Aorta (tissue), 5 donors: ENCODE measurements around the gene XPR1. TPM values are rescaled to one million over a fixed set of nuclear protein-coding genes. Genes with fewer than 3 reads are reported as not detected.

Source experiments
- ATAC-seq: fragments of 200-7000 bp; cut with Tn5 transposase; one replicate; pipeline ENCODE4 v1.9.1; 2022; ENCODE audit warnings: moderate library complexity; ENCODE audit not compliant: low FRiP score
- DNase-seq, 2 donors: peaks; one replicate each; pipeline ENCODE4 v3.0.0-alpha.2; 2020
- H3K27ac ChIP-seq, 2 donors: one replicate each; pipeline ENCODE4 v1.5.1; 2013; ENCODE audit warnings: low read length in 2 of 2, mild to moderate bottlenecking in 2 of 2, moderate library complexity in 2 of 2, control low read depth in 1 of 2, inconsistent platforms in 1 of 2, low read depth in 1 of 2
- H3K27me3 ChIP-seq, 2 donors: one replicate each; pipeline ENCODE4 v1.6.1; 2013; ENCODE audit warnings: control low read depth in 1 of 2, low read length in 1 of 2, mild to moderate bottlenecking in 1 of 2, moderate library complexity in 1 of 2; ENCODE audit not compliant: insufficient read depth in 2 of 2, control insufficient read depth in 1 of 2
- H3K36me3 ChIP-seq, 2 donors: one replicate each; pipeline ENCODE4 v1.6.1; 2013; ENCODE audit warnings: control low read depth in 1 of 2, low read length in 1 of 2, mild to moderate bottlenecking in 1 of 2; ENCODE audit not compliant: insufficient read depth in 2 of 2, control insufficient read depth in 1 of 2
- H3K4me1 ChIP-seq, 2 donors: one replicate each; pipeline ENCODE4 v1.6.1; 2013; ENCODE audit warnings: low read length in 2 of 2, control low read depth in 1 of 2, mild to moderate bottlenecking in 1 of 2, moderate library complexity in 1 of 2; ENCODE audit not compliant: insufficient read depth in 2 of 2, control insufficient read depth in 1 of 2
- H3K4me3 ChIP-seq, 2 donors: one replicate each; pipeline ENCODE4 v1.5.1; 2013; ENCODE audit warnings: low read length in 2 of 2, control low read depth in 1 of 2, mild to moderate bottlenecking in 1 of 2
- H3K9me3 ChIP-seq: one replicate; pipeline ENCODE4 v1.6.1; 2013; ENCODE audit warnings: mild to moderate bottlenecking, low read length; ENCODE audit not compliant: control insufficient read depth
- WGBS, 2 donors: extraction: QIAGEN DNeasy Blood & Tissue Kit; methylation state at CpG; one replicate each; pipeline ENCODE4 v1.1.7; 2013; 5-methylcytosine and 5-hydroxymethylcytosine counted together
- intact Hi-C, 2 donors: fragments of 100-400 bp; cut with DNase I; formaldehyde crosslinking; loops; one replicate each; pipeline versions ENCODE4 v1.14.2 to v1.15.0; 2022
- long read RNA-seq, 2 donors: library from polyadenylated mRNA; unstranded; transcript quantifications; one replicate each; pipeline ENCODE4 v2.0.0, GENCODE V29; 2020 to 2021
- polyA plus RNA-seq, 2 donors: library from polyadenylated mRNA; stranded (reverse); fragments of 200-250 nt; gene quantifications; one replicate each; pipeline ENCODE4 v1.2.3, GENCODE V29; 2013
- total RNA-seq, 2 donors: library from RNA; stranded (reverse); fragmentation: NEBNext Ultra II Directional; extraction: Animal tissue kit (Norgen Biotek cat#: 25700); gene quantifications; one replicate each; pipeline ENCODE4 v1.2.1, GENCODE V29; 2021
- donor health status: healthy with polysubstance abuse.
- donor health status: Bipolar disorder and iron deficiency.
- donor health status: DM: no; HTN: no; CAD: no.
- donor health status: DM: no; HTN: no; CAD: no.
- donor health status: DM: yes; HTN: yes; CAD: no.

The XPR1 gene
- total RNA-seq (10 to 100 TPM; 23.8 to 55.4 TPM), polyA plus RNA-seq (1 to 10 TPM; 4.6 to 7.4 TPM)
- long read RNA-seq, donor 1, full-length matches to known transcripts = 1 of 23 reads
- long read RNA-seq, donor 1, partial matches to known transcripts = 5 of 23 reads
- long read RNA-seq, donor 1, other reads (novel, unspliced or antisense) = 17 of 23 reads
- long read RNA-seq, donor 2, full-length matches to known transcripts = 1 of 14 reads
- long read RNA-seq, donor 2, partial matches to known transcripts = 2 of 14 reads
- long read RNA-seq, donor 2, other reads (novel, unspliced or antisense) = 11 of 14 reads

- H3K4me1 ChIP-seq = no peaks in the 10 kb centered on the region
- peak within 1 kb of the TSS; percentile 73 to 91 for H3K4me3 ChIP-seq
- no peaks in the 10 kb centered on the region for H3K9me3 ChIP-seq
- DNase-seq (peak; percentile 98 to 99), ATAC-seq (peak; percentile 99)
- no peaks in the 10 kb centered on the region for H3K27me3 ChIP-seq
- WGBS, 2 donors = 0% methylated on average over 39 to 41 of the region's 41 CpGs
- no peaks in the 10 kb centered on the region for H3K36me3 ChIP-seq
- H3K27ac ChIP-seq = peak within 1 kb of the TSS; percentile 31 to 60
- intact Hi-C loops = loop anchor here (1.0 to 10.0 kb wide), 5 partner anchors 90 to 230 kb away; no protein-coding TSS in a partner anchor
Observed at GRCh38 chr1:180631766-180632325, at the start of gene XPR1. Gene XPR1, plus strand, starts transcription at chr1:180632022. Its CDS starts 180 bp downstream, at chr1:180632202.

GRCh38 chr1:180584869-180585268, 47.0 kb upstream of the XPR1 start:
- WGBS, 2 donors = 79 to 85% methylated on average over 8 of the region's 8 CpGs
- Histone ChIP-seq H3K27ac (no peak overlapping the region), H3K27me3 (no peaks in the 10 kb centered on the region), H3K4me3 (no peak overlapping the region), H3K4me1 (no peaks in the 10 kb centered on the region), H3K9me3 (peaks cover under 1% of the 10 kb centered on the region), H3K36me3 (no peaks in the 10 kb centered on the region)
- DNase-seq = no peak
- intact Hi-C loops = loop anchor here in 1 of 2 donors (5.0 kb wide), 1 partner anchor 43 kb away; no protein-coding TSS in a partner anchor
- ATAC-seq = no peak

- Histone ChIP-seq H3K27me3 (no peaks in the 10 kb centered on the region), H3K9me3 (peaks cover 2% of the 10 kb centered on the region), H3K4me1 (no peaks in the 10 kb centered on the region), H3K27ac (no peak overlapping the region), H3K4me3 (no peak overlapping the region), H3K36me3 (no peaks in the 10 kb centered on the region)
- intact Hi-C loops = loop anchor here in 1 of 2 donors (5.0 kb wide), 1 partner anchor 44 kb away; no protein-coding TSS in a partner anchor
- 93 to 94% methylated on average over 4 of the region's 4 CpGs for WGBS, 2 donors
- DNase-seq = no peak
- ATAC-seq = no peak
Observed at GRCh38 chr1:180585994-180586359, 45.8 kb upstream of the XPR1 start.

GRCh38 chr1:180586671-180587155, 45.1 kb upstream of the XPR1 start:
- H3K27me3 ChIP-seq = no peaks in the 10 kb centered on the region
- H3K27ac ChIP-seq = no peak overlapping the region
- no peaks in the 10 kb centered on the region for H3K4me1 ChIP-seq
- no peaks in the 10 kb centered on the region for H3K36me3 ChIP-seq
- intact Hi-C loops = loop anchor here in 1 of 2 donors (5.0 kb wide), 1 partner anchor 44 kb away; no protein-coding TSS in a partner anchor
- ATAC-seq (no peak), DNase-seq (no peak)
- WGBS, 2 donors = 26 to 30% methylated on average over 1 of the region's 1 CpG
- no peak overlapping the region for H3K4me3 ChIP-seq
- H3K9me3 ChIP-seq = peaks cover 2% of the 10 kb centered on the region

GRCh38 chr1:180588121-180588520, 43.7 kb upstream of the XPR1 start:
- Histone ChIP-seq H3K36me3 (no peaks in the 10 kb centered on the region), H3K9me3 (peaks cover 2% of the 10 kb centered on the region), H3K27me3 (no peaks in the 10 kb centered on the region), H3K4me1 (no peaks in the 10 kb centered on the region), H3K27ac (no peak overlapping the region), H3K4me3 (no peak overlapping the region)
- DNase-seq (no peak), ATAC-seq (no peak)
- WGBS, 2 donors = 44 to 46% methylated on average over 2 of the region's 2 CpGs
- intact Hi-C loops = loop anchor here in 1 of 2 donors (5.0 kb wide), 1 partner anchor 46 kb away; no protein-coding TSS in a partner anchor

- Histone ChIP-seq H3K27me3 (no peaks in the 10 kb centered on the region), H3K36me3 (no peaks in the 10 kb centered on the region), H3K4me3 (no peak overlapping the region), H3K4me1 (no peaks in the 10 kb centered on the region), H3K9me3 (peaks cover 2% of the 10 kb centered on the region), H3K27ac (no peak overlapping the region)
- DNase-seq = no peak
- ATAC-seq = no peak
- intact Hi-C loops = no loop called here
- WGBS, 2 donors = 86 to 91% methylated on average over 2 of the region's 2 CpGs
Observed at GRCh38 chr1:180590889-180591288, 40.9 kb upstream of the XPR1 start.

GRCh38 chr1:180593382-180593781, 38.4 kb upstream of the XPR1 start:
- Histone ChIP-seq H3K4me1 (no peaks in the 10 kb centered on the region), H3K4me3 (no peak overlapping the region), H3K27me3 (no peaks in the 10 kb centered on the region), H3K36me3 (no peaks in the 10 kb centered on the region), H3K9me3 (peaks cover 2% of the 10 kb centered on the region), H3K27ac (no peak overlapping the region)
- DNase-seq = no peak
- no peak for ATAC-seq
- intact Hi-C loops = no loop called here
- WGBS, 2 donors = 76 to 88% methylated on average over 3 of the region's 3 CpGs

GRCh38 chr1:180594723-180595122, 37.1 kb upstream of the XPR1 start:
- intact Hi-C loops = no loop called here
- 83 to 85% methylated on average over 6 of the region's 6 CpGs for WGBS, 2 donors

GRCh38 chr1:180595966-180596365, 35.9 kb upstream of the XPR1 start:
- 79 to 89% methylated on average over 2 of the region's 2 CpGs for WGBS, 2 donors
- intact Hi-C loops = no loop called here
- no peak for ATAC-seq

More at GRCh38 chr1:180594723-180595122, 37.1 kb upstream of the XPR1 start:
- ATAC-seq = no peak
- no peak overlapping the region for H3K27ac ChIP-seq
- H3K4me1 ChIP-seq = no peaks in the 10 kb centered on the region
- H3K4me3 ChIP-seq = no peak overlapping the region
- peaks cover 2% of the 10 kb centered on the region for H3K9me3 ChIP-seq
- no peak for DNase-seq
- no peaks in the 10 kb centered on the region for H3K36me3 ChIP-seq
- H3K27me3 ChIP-seq = no peaks in the 10 kb centered on the region

More at GRCh38 chr1:180595966-180596365, 35.9 kb upstream of the XPR1 start:
- H3K4me3 ChIP-seq = no peak overlapping the region
- no peaks in the 10 kb centered on the region for H3K4me1 ChIP-seq
- DNase-seq = no peak
- H3K27ac ChIP-seq = no peak overlapping the region
- no peaks in the 10 kb centered on the region for H3K27me3 ChIP-seq
- no peaks in the 10 kb centered on the region for H3K36me3 ChIP-seq
- no peaks in the 10 kb centered on the region for H3K9me3 ChIP-seq
